Measurements from ENCODE around the gene MUC5AC.

DNA sequence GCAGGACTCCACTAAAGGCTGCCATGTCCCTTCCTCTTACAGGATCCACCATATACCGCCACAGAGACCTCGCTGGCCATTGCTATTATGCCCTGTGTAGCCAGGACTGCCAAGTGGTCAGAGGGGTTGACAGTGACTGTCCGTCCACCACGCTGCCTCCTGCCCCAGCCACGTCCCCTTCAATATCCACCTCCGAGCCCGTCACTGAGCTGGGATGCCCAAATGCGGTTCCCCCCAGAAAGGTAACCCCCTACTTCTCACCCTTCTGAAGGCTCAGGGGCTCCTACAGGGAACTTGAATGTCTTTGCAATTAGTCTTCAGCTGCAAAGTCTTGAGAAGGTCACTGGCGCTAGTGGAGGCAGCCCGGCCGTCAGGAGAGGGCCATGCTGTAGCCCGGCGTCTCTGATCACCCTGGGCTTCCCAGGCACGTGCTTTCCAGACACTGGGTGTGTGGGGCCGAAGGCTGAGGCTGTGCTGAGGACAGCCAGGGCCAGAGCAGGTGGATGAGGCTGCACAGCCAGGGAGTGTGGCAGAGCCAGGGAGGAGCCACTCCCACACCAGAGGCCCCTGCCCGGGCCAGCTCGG lies 35.1 kb downstream of the MUC5AC start:
- TF ChIP-seq EZH2 (IDR thresholded peaks at IDR 0.05) (no peak), POLR2AphosphoS5 (IDR thresholded peaks at IDR 0.05; ENCODE audit: borderline replicate concordance, low read depth, low read length) (no peak)

Data from SK-N-MC (cell line).